NOMO-1 (cell line): Measurements from ENCODE around the gene BNIP1.

Experiments used
- DNase-seq, 2 experiments: peaks; one replicate each; lab custom pipeline; 2025; ENCODE audit not compliant: unreplicated experiment in 2 of 2; lab: John Stamatoyannopoulos, UW

Gene BNIP1

GRCh38 chr5:173163219-173163618 lies 18.9 kb downstream of the BNIP1 start:
- DNase-seq: no peak

GRCh38 chr5:173165177-173166016 lies 21.1 kb downstream of the BNIP1 start:
- DNase-seq: no peak

GRCh38 chr5:173172166-173172565 lies 27.8 kb downstream of the BNIP1 start:
- no peak for DNase-seq

GRCh38 chr5:173175523-173175922 lies 31.2 kb downstream of the BNIP1 start:
- no peak for DNase-seq

GRCh38 chr5:173178369-173178910 lies 34.1 kb downstream of the BNIP1 start:
- DNase-seq: no peak

- DNase-seq: no peak
Observed at GRCh38 chr5:173180331-173180730, 36.0 kb downstream of the BNIP1 start.

- no peak for DNase-seq
Observed at GRCh38 chr5:173187054-173187743, 42.9 kb downstream of the BNIP1 start.

- no peak for DNase-seq
Observed at GRCh38 chr5:173188280-173188679, 43.9 kb downstream of the BNIP1 start.

GRCh38 chr5:173191015-173191414 lies 46.7 kb downstream of the BNIP1 start:
- no peak for DNase-seq

GRCh38 chr5:173191561-173191960 lies 47.2 kb downstream of the BNIP1 start:
- no peak for DNase-seq

GRCh38 chr5:173192561-173192960 lies 48.2 kb downstream of the BNIP1 start:
- no peak for DNase-seq

GRCh38 chr5:173196133-173196952 lies 52.0 kb downstream of the BNIP1 start:
- DNase-seq: no peak

GRCh38 chr5:173197375-173197891 lies 53.1 kb downstream of the BNIP1 start:
- DNase-seq: no peak

- DNase-seq: no peak
Observed at GRCh38 chr5:173198049-173198448, 53.7 kb downstream of the BNIP1 start.

- DNase-seq: no peak
Observed at GRCh38 chr5:173200356-173200755, 56.0 kb downstream of the BNIP1 start.

GRCh38 chr5:173201636-173202265 lies 57.4 kb downstream of the BNIP1 start:
- DNase-seq: no peak

- DNase-seq: no peak
Observed at GRCh38 chr5:173202266-173202875, 58.0 kb downstream of the BNIP1 start.

- DNase-seq: no peak
Observed at GRCh38 chr5:173204185-173204979, 60.1 kb downstream of the BNIP1 start.

GRCh38 chr5:173205916-173206315 lies 61.6 kb downstream of the BNIP1 start:
- no peak for DNase-seq
